Colonic mucosa (tissue), 4 donors: ENCODE measurements around the gene DMRTC2. TPM values are rescaled to one million over a fixed set of nuclear protein-coding genes. Genes with fewer than 3 reads are reported as not detected.
A peak's percentile ranks its signal among the peaks of the same experiment; 100 is the strongest.

ENCODE experiments used
- DNase-seq: peaks from one replicate; pipeline ENCODE4 v3.0.0-alpha.2; 2020
- H3K27ac ChIP-seq: fragments of 200-600 bp; one replicate; pipeline ENCODE4 v1.8.0; 2021
- H3K27me3 ChIP-seq: fragments of 200-600 bp; one replicate; pipeline ENCODE4 v1.8.0; 2021
- H3K36me3 ChIP-seq: fragments of 200-600 bp; one replicate; pipeline ENCODE4 v1.8.0; 2021
- H3K4me1 ChIP-seq: fragments of 200-600 bp; one replicate; pipeline ENCODE4 v1.8.0; 2021; ENCODE audit warnings: mild to moderate bottlenecking
- H3K4me3 ChIP-seq: fragments of 200-600 bp; one replicate; pipeline ENCODE4 v1.8.0; 2021
- H3K9ac ChIP-seq, 2 donors: one replicate each; pipeline ENCODE4 v1.7.0; 2013; ENCODE audit warnings: control low read depth in 2 of 2, low read depth in 2 of 2, low read length in 2 of 2
- H3K9me3 ChIP-seq: fragments of 200-600 bp; one replicate; pipeline ENCODE4 v1.8.0; 2021
- intact Hi-C: fragments of 100-400 bp; cut with DNase I; formaldehyde crosslinking; loops from one replicate; pipeline ENCODE4 v1.14.1; 2022
- total RNA-seq, 2 donors: library from RNA; stranded (reverse); fragmentation: NEBNext Ultra II Directional in 1 of 2; extraction: Animal tissue kit (Norgen Biotek cat#: 25700) in 1 of 2; gene quantifications; one replicate each; pipeline ENCODE4 v1.2.1, GENCODE V29; 2021
- TF ChIP-seq, protein P1 (sequence below): fragments of 200-600 bp; IDR thresholded peaks from one replicate; pipeline ENCODE4 v1.8.0; 2022; ENCODE audit warnings: antibody characterized with exemption, mild to moderate bottlenecking
- donor health status: healthy.
- donor health status: DM: no; HTN: no; CAD: no.
- donor health status: DM: no; HTN: no; CAD: no.

DMRTC2 gene
- total RNA-seq, 2 donors from 2014 or later: not detected

DNA sequence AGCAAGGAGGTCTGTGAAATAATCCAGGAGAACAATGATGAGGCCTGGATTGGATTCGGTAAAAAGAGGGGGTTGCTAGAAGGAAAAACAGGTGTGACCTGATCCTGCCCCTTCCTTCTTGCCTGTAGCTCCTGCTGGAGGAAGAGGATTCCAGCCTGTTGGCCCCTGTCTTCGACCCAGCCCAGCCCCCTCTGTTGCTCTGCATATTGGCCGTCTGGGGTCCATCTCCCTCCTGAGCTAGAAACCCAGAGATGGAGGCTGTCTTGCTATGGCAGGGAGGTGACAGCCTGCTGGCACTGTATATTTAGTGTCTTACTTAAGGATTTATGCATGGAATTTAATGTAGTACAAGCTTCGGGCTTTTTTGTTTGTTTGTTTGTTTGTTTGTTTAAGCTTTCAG lies 6.6 kb downstream of the DMRTC2 start:
- Histone ChIP-seq H3K9ac (no peak overlapping the region), H3K36me3 (no peaks in the 10 kb centered on the region), H3K27ac (no peak overlapping the region), H3K27me3 (peaks cover 5% of the 10 kb centered on the region), H3K9me3 (no peaks in the 10 kb centered on the region), H3K4me1 (no peaks in the 10 kb centered on the region), H3K4me3 (no peak overlapping the region)
- TF ChIP-seq, protein P1, sequence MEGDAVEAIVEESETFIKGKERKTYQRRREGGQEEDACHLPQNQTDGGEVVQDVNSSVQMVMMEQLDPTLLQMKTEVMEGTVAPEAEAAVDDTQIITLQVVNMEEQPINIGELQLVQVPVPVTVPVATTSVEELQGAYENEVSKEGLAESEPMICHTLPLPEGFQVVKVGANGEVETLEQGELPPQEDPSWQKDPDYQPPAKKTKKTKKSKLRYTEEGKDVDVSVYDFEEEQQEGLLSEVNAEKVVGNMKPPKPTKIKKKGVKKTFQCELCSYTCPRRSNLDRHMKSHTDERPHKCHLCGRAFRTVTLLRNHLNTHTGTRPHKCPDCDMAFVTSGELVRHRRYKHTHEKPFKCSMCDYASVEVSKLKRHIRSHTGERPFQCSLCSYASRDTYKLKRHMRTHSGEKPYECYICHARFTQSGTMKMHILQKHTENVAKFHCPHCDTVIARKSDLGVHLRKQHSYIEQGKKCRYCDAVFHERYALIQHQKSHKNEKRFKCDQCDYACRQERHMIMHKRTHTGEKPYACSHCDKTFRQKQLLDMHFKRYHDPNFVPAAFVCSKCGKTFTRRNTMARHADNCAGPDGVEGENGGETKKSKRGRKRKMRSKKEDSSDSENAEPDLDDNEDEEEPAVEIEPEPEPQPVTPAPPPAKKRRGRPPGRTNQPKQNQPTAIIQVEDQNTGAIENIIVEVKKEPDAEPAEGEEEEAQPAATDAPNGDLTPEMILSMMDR: no peak
- intact Hi-C loops: no loop called here
- DNase-seq: no peak

DNA sequence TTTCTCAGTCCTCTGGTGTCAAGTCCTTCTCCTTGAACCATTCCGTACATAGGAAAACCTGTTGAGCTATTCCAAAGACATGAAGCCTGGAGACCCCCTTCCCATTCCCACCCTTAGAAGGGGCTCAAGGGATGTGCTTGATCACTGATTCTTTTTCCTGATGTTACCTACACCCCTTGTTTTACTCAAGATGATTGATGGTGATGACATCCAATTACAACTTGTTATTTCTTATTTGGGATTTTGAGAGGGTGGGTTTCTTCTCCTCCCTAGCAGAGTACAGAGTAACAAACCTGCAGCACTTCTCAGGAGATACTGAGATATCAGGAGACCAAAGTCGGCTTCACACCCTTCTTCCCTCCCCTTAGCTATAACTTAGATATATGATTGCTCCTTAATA lies 8.5 kb downstream of the DMRTC2 start:
- TF ChIP-seq, protein P1: no peak
- no peak overlapping the region for H3K4me3 ChIP-seq
- H3K27me3 ChIP-seq: peaks cover 5% of the 10 kb centered on the region
- no peak for DNase-seq
- intact Hi-C loops: no loop called here
- H3K27ac ChIP-seq: no peak overlapping the region
- no peaks in the 10 kb centered on the region for H3K4me1 ChIP-seq
- no peaks in the 10 kb centered on the region for H3K9me3 ChIP-seq
- H3K9ac ChIP-seq: no peak overlapping the region
- no peaks in the 10 kb centered on the region for H3K36me3 ChIP-seq

DNA sequence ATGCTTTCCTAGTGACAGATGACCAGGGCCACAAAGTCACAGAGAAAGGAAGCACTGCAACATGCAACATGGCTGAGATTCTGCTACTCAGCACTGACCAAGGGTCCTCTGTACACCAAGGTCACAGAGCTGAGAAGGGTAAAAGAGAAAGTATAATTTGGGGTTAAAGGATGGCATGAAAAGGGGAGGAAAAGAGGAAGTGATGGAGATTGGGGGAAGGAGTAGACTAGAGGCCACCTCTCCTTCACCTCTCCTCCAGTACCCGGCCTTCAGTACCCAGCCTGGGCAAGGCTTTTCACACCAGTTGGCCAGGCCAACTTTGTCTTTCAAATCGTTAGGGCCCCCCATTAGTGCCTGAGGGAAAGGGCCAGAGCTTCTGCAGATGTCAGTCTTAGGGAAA lies 8.9 kb downstream of the DMRTC2 start:
- Histone ChIP-seq H3K27ac (no peak overlapping the region), H3K9ac (no peak overlapping the region), H3K4me1 (no peaks in the 10 kb centered on the region), H3K27me3 (peaks cover 5% of the 10 kb centered on the region), H3K9me3 (no peaks in the 10 kb centered on the region), H3K36me3 (no peaks in the 10 kb centered on the region), H3K4me3 (no peak overlapping the region)
- intact Hi-C loops: no loop called here
- TF ChIP-seq, protein P1: no peak
- DNase-seq: no peak

DNA sequence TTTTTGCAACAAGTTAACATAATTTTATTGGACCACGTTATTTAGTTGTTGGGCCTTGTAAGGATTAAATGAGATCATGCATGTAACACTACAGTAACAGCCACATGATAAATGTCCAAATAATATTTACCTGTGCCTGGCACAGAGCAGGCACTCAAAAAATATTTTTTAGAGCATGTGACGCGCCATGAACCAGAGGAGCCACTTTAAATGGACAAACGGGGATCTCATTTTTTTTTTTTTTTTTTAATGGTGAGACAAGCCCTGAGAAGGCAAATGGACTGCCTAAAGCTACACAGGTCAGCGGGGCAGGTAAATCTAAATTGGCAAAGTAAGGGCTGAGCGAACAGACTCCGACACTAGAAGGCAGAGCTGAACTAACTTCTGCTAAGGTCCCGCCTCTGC lies 14.4 kb downstream of the DMRTC2 start:
- DNase-seq: no peak
- peak overlapping the region; percentile 4 to 98 for H3K9ac ChIP-seq
- intact Hi-C loops: no loop called here
- H3K27ac ChIP-seq: peak overlapping the region; percentile 97
- H3K9me3 ChIP-seq: no peaks in the 10 kb centered on the region
- TF ChIP-seq, protein P1: no peak
- H3K4me3 ChIP-seq: peak overlapping the region; percentile 86
- H3K27me3 ChIP-seq: no peaks in the 10 kb centered on the region
- peaks cover 14% of the 10 kb centered on the region for H3K36me3 ChIP-seq
- peaks cover 11% of the 10 kb centered on the region for H3K4me1 ChIP-seq

DNA sequence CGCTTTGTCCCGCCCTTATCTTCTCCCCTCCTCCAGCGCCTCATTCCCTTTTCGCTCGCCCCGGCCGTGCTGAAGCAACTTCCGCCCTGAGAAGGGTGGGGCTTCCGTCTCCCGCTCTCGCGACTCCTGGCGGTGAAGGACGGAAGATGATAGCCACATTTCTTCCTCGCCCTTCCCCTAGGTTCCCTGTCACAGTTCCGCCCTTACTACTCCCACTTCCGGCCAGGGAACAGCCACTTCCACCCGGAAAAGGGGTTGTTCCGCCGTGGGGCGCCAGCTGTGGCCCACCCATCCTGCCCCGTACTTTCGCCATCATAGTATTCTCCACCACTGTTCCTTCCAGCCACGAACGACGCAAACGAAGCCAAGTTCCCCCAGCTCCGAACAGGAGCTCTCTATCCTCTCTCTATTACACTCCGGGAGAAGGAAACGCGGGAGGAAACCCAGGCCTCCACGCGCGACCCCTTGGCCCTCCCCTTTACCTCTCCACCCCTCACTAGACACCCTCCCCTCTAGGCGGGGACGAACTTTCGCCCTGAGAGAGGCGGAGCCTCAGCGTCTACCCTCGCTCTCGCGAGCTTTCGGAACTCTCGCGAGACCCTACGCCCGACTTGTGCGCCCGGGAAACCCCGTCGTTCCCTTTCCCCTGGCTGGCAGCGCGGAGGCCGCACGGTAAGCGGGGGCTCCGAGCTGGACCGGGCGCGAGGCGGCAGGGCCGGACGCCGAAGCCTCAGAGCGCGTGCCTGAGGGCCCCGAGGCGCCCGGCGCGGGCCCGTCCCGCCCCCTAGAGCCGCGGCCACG lies 15.0 kb downstream of the DMRTC2 start, which contains the start of gene RPS19:
RPS19 (plus strand) TSS at position 638 of the 801 bp plus-strand sequence. CDS start 520 bp downstream, outside the sequence.
- peak within 1 kb of the TSS; percentile 86 for H3K4me3 ChIP-seq
- TF ChIP-seq, protein P1: peak; percentile 71
- peak within 1 kb of the TSS; percentile 97 for H3K27ac ChIP-seq
- peaks cover 20% of the 10 kb centered on the region for H3K36me3 ChIP-seq
- no peaks in the 10 kb centered on the region for H3K9me3 ChIP-seq
- peak; percentile 99 for DNase-seq
- peak within 1 kb of the TSS; percentile 89 to 98 for H3K9ac ChIP-seq
- intact Hi-C loops: no loop called here
- peaks cover 11% of the 10 kb centered on the region for H3K4me1 ChIP-seq
- H3K27me3 ChIP-seq: no peaks in the 10 kb centered on the region
